Nephron progenitor cell (in vitro differentiated cells): Measurements from ENCODE around the gene GALR1.
A peak's percentile ranks its signal among the peaks of the same experiment; 100 is the strongest.

ENCODE experiments used
- DNase-seq: peaks from one replicate; pipeline ENCODE4 v3.0.0; 2021
- H3K27ac Mint-ChIP-seq: 2 replicates; pipeline ENCODE4 v1.8.0; 2021; ENCODE audit warnings: mild to moderate bottlenecking, moderate library complexity, mixed read lengths
- H3K27me3 Mint-ChIP-seq: 2 replicates; pipeline ENCODE4 v1.8.0; 2021; ENCODE audit warnings: mild to moderate bottlenecking, low read depth, mixed read lengths; ENCODE audit not compliant: poor library complexity
- H3K36me3 Mint-ChIP-seq: 2 replicates; pipeline ENCODE4 v1.8.0; 2021; ENCODE audit warnings: low read depth, mixed read lengths
- H3K4me1 Mint-ChIP-seq: 2 replicates; pipeline ENCODE4 v1.8.0; 2021; ENCODE audit warnings: mixed read lengths
- H3K4me3 Mint-ChIP-seq: 2 replicates; pipeline ENCODE4 v1.8.0; 2021; ENCODE audit warnings: mild to moderate bottlenecking, moderate library complexity, mixed read lengths
- H3K9me3 Mint-ChIP-seq: 2 replicates; pipeline ENCODE4 v1.8.0; 2021; ENCODE audit warnings: mild to moderate bottlenecking, moderate library complexity, mixed read lengths
- CTCF ChIP-seq: fragments of 200-600 bp; sonication (generic); IDR thresholded peaks from 2 replicates; pipeline ENCODE4 v1.5.0; 2021; ENCODE audit warnings: antibody characterized with exemption

Gene GALR1

GRCh38 chr18:77316008-77316407 is 66.4 kb downstream of the GALR1 start:
- DNase-seq: no peak
- no peaks in the 10 kb centered on the region for H3K9me3 Mint-ChIP-seq
- H3K36me3 Mint-ChIP-seq: no peaks in the 10 kb centered on the region
- H3K4me1 Mint-ChIP-seq: no peaks in the 10 kb centered on the region
- TF ChIP-seq CTCF: no peak
- H3K27me3 Mint-ChIP-seq: no peaks in the 10 kb centered on the region
- H3K4me3 Mint-ChIP-seq: no peak overlapping the region
- H3K27ac Mint-ChIP-seq: no peak overlapping the region

- no peaks in the 10 kb centered on the region for H3K9me3 Mint-ChIP-seq
- no peak for DNase-seq
- no peak overlapping the region for H3K27ac Mint-ChIP-seq
- no peaks in the 10 kb centered on the region for H3K27me3 Mint-ChIP-seq
- peaks cover under 1% of the 10 kb centered on the region for H3K4me1 Mint-ChIP-seq
- H3K4me3 Mint-ChIP-seq: no peak overlapping the region
- no peaks in the 10 kb centered on the region for H3K36me3 Mint-ChIP-seq
- TF ChIP-seq CTCF: no peak
Measured at GRCh38 chr18:77316641-77317040, 67.0 kb downstream of the GALR1 start.

- peaks cover 8% of the 10 kb centered on the region for H3K4me1 Mint-ChIP-seq
- H3K9me3 Mint-ChIP-seq: no peaks in the 10 kb centered on the region
- peaks cover 10% of the 10 kb centered on the region for H3K27me3 Mint-ChIP-seq
- no peak for TF ChIP-seq CTCF
- H3K36me3 Mint-ChIP-seq: no peaks in the 10 kb centered on the region
- no peak for DNase-seq
- H3K27ac Mint-ChIP-seq: no peak overlapping the region
- H3K4me3 Mint-ChIP-seq: no peak overlapping the region
Measured at GRCh38 chr18:77320971-77321559, 71.4 kb downstream of the GALR1 start.

GRCh38 chr18:77321823-77322805 is 72.5 kb downstream of the GALR1 start:
- peak overlapping the region; percentile 19 for H3K27ac Mint-ChIP-seq
- DNase-seq: no peak
- H3K9me3 Mint-ChIP-seq: no peaks in the 10 kb centered on the region
- H3K4me3 Mint-ChIP-seq: no peak overlapping the region
- H3K4me1 Mint-ChIP-seq: peaks cover 8% of the 10 kb centered on the region
- H3K27me3 Mint-ChIP-seq: peaks cover 10% of the 10 kb centered on the region
- no peaks in the 10 kb centered on the region for H3K36me3 Mint-ChIP-seq
- no peak for TF ChIP-seq CTCF

- Mint-ChIP-seq H3K27ac (no peak overlapping the region), H3K27me3 (peaks cover 10% of the 10 kb centered on the region), H3K36me3 (no peaks in the 10 kb centered on the region), H3K4me3 (no peak overlapping the region), H3K9me3 (peaks cover 7% of the 10 kb centered on the region), H3K4me1 (peaks cover 8% of the 10 kb centered on the region)
- no peak for DNase-seq
- no peak for TF ChIP-seq CTCF
Measured at GRCh38 chr18:77323640-77324299, 74.1 kb downstream of the GALR1 start.
